22Rv1 (cell line): Measurements from ENCODE around the gene SLFN5.

ENCODE experiments used
- CTCF ChIP-seq: fragments of 450-650 bp; IDR thresholded peaks from 2 replicates; pipeline ENCODE4 v1.5.1; 2017; ENCODE audit warnings: mild to moderate bottlenecking
- ZFX ChIP-seq: fragments of 450-650 bp; IDR thresholded peaks from 2 replicates; pipeline ENCODE4 v1.6.1; 2017; ENCODE audit warnings: antibody characterized with exemption, borderline replicate concordance

DNA sequence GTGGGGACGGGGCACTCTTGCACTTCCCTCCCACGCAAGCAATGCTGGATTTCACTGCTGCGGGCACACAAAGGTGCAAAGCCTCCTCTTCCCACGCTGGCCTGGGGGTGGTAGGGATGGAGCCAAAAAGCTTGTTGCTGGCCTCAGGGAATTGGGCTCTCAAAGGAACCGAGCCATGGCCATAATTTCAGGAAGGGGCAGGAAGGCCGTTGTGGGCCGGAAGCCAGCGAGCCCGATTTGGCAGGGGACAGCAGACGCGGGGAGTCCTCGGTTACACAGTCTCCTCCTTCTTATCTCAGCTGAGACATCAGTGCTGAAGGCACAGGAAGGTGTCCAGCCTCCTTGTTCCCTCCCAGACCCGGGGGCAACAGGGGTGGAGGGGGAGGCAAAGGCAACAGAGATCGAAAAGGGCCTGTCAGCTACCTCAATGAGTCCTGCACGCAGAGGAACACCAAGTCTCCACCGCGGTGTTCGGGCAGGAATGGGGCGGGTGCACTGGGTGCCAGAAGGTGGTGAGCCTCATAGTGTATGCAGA is 71.1 kb downstream of the SLFN5 start:
- no peak for TF ChIP-seq CTCF
- TF ChIP-seq ZFX = no peak
